Testis (tissue), 2 donors: Measurements from ENCODE around the gene PACSIN3.
"Not testable (repeated sequence)": the region's sequence is repeated elsewhere in the genome, so short reads cannot be mapped to it uniquely, and the experiment has no call there.

ENCODE experiments used
- POLR2A ChIP-seq: fragments of 450-650 bp; IDR thresholded peaks from one replicate; pipeline ENCODE4 v1.6.1; 2017; ENCODE audit warnings: antibody characterized with exemption, mild to moderate bottlenecking, moderate library complexity
- TF ChIP-seq, protein P1 (sequence below), 3 experiments: fragments of 450-650 bp in 2 of 3; fragments of 200-600 bp in 1 of 3; sonication (generic) in 1 of 3; IDR thresholded peaks; one replicate each; pipeline ENCODE4 v1.5.1; 2016 to 2019; ENCODE audit warnings: antibody characterized with exemption in 3 of 3, mild to moderate bottlenecking in 2 of 3, moderate library complexity in 1 of 3

- TF ChIP-seq, protein P1, sequence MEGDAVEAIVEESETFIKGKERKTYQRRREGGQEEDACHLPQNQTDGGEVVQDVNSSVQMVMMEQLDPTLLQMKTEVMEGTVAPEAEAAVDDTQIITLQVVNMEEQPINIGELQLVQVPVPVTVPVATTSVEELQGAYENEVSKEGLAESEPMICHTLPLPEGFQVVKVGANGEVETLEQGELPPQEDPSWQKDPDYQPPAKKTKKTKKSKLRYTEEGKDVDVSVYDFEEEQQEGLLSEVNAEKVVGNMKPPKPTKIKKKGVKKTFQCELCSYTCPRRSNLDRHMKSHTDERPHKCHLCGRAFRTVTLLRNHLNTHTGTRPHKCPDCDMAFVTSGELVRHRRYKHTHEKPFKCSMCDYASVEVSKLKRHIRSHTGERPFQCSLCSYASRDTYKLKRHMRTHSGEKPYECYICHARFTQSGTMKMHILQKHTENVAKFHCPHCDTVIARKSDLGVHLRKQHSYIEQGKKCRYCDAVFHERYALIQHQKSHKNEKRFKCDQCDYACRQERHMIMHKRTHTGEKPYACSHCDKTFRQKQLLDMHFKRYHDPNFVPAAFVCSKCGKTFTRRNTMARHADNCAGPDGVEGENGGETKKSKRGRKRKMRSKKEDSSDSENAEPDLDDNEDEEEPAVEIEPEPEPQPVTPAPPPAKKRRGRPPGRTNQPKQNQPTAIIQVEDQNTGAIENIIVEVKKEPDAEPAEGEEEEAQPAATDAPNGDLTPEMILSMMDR (IDR thresholded peaks at IDR 0.05) = not testable (repeated sequence)
- TF ChIP-seq POLR2A = not testable (repeated sequence)
These were observed 20.3 kb upstream of the PACSIN3 start for GRCh38 chr11:47206577-47206976.
